ENCODE data around the gene STAG1.

GRCh38 chr3:136326316-136326715 is 425.9 kb downstream of the STAG1 start:
- TF ChIP-seq, protein P1, sequence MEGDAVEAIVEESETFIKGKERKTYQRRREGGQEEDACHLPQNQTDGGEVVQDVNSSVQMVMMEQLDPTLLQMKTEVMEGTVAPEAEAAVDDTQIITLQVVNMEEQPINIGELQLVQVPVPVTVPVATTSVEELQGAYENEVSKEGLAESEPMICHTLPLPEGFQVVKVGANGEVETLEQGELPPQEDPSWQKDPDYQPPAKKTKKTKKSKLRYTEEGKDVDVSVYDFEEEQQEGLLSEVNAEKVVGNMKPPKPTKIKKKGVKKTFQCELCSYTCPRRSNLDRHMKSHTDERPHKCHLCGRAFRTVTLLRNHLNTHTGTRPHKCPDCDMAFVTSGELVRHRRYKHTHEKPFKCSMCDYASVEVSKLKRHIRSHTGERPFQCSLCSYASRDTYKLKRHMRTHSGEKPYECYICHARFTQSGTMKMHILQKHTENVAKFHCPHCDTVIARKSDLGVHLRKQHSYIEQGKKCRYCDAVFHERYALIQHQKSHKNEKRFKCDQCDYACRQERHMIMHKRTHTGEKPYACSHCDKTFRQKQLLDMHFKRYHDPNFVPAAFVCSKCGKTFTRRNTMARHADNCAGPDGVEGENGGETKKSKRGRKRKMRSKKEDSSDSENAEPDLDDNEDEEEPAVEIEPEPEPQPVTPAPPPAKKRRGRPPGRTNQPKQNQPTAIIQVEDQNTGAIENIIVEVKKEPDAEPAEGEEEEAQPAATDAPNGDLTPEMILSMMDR (IDR thresholded peaks at IDR 0.05; ENCODE audit: low read depth, low read length, missing input control) = no peak
- TF ChIP-seq, protein P2, sequence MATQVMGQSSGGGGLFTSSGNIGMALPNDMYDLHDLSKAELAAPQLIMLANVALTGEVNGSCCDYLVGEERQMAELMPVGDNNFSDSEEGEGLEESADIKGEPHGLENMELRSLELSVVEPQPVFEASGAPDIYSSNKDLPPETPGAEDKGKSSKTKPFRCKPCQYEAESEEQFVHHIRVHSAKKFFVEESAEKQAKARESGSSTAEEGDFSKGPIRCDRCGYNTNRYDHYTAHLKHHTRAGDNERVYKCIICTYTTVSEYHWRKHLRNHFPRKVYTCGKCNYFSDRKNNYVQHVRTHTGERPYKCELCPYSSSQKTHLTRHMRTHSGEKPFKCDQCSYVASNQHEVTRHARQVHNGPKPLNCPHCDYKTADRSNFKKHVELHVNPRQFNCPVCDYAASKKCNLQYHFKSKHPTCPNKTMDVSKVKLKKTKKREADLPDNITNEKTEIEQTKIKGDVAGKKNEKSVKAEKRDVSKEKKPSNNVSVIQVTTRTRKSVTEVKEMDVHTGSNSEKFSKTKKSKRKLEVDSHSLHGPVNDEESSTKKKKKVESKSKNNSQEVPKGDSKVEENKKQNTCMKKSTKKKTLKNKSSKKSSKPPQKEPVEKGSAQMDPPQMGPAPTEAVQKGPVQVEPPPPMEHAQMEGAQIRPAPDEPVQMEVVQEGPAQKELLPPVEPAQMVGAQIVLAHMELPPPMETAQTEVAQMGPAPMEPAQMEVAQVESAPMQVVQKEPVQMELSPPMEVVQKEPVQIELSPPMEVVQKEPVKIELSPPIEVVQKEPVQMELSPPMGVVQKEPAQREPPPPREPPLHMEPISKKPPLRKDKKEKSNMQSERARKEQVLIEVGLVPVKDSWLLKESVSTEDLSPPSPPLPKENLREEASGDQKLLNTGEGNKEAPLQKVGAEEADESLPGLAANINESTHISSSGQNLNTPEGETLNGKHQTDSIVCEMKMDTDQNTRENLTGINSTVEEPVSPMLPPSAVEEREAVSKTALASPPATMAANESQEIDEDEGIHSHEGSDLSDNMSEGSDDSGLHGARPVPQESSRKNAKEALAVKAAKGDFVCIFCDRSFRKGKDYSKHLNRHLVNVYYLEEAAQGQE (IDR thresholded peaks at IDR 0.05) = no peak
- no peak for TF ChIP-seq HNF4G (IDR thresholded peaks at IDR 0.05)
- TF ChIP-seq GABPA (IDR thresholded peaks at IDR 0.05 in 1 of 2, conservative IDR thresholded peaks at IDR 0.05 in 1 of 2) = no peak
- TF ChIP-seq, protein P3, sequence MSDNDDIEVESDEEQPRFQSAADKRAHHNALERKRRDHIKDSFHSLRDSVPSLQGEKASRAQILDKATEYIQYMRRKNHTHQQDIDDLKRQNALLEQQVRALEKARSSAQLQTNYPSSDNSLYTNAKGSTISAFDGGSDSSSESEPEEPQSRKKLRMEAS (IDR thresholded peaks at IDR 0.05) = no peak
- no peak for TF ChIP-seq ZBTB33 (IDR thresholded peaks at IDR 0.05)
